H1 (cell line): ENCODE measurements around the gene NDUFA13. TPM values are rescaled to one million over a fixed set of nuclear protein-coding genes. Genes with fewer than 3 reads are reported as not detected.

Source experiments
- CTCF ChIA-PET: fragments of 300-600 bp; sonication (Branson Sonifier 250); formaldehyde crosslinking; loops from one replicate; lab custom pipeline; 2021; ENCODE audit not compliant: partially characterized antibody; lab: Charles Lee
- POLR2A ChIA-PET: fragments of 300-600 bp; sonication (Branson Sonifier 250); formaldehyde crosslinking; loops from one replicate; lab custom pipeline; 2021; ENCODE audit warnings: inconsistent platforms; ENCODE audit not compliant: partially characterized antibody; lab: Charles Lee
- DNase-seq, 2 experiments: peaks; one replicate each; pipeline versions ENCODE4 v3.0.0 to v3.0.0-alpha.2; 2010 to 2022; ENCODE audit warnings: low spot score in 2 of 2, low read depth in 1 of 2, mixed read lengths in 1 of 2
- FAIRE-seq: peaks from 2 replicates; lab custom pipeline; 2011; peaks lifted over from hg19 to GRCh38; lab: Jason Lieb, UNC
- H2AFZ ChIP-seq: 2 replicates; pipeline ENCODE4 v1.8.1; 2012; ENCODE audit warnings: low read length, inconsistent platforms
- H2AK5ac ChIP-seq: 2 replicates; pipeline ENCODE4 v1.6.1; 2013; ENCODE audit warnings: low read depth, low read length
- H2BK120ac ChIP-seq: replicated peaks from 2 replicates; pipeline ENCODE3; 2013; ENCODE audit warnings: low read depth, low read length, inconsistent platforms
- H2BK12ac ChIP-seq: 2 replicates; pipeline ENCODE4 v1.6.1; 2013; ENCODE audit warnings: low read depth, low read length
- H2BK15ac ChIP-seq: 2 replicates; pipeline ENCODE4 v1.6.1; 2013; ENCODE audit warnings: low read length
- H2BK20ac ChIP-seq: 2 replicates; pipeline ENCODE4 v1.6.1; 2013; ENCODE audit warnings: low read length
- H2BK5ac ChIP-seq: 2 replicates; pipeline ENCODE4 v1.6.1; 2013; ENCODE audit warnings: low read depth, low read length
- H3K14ac ChIP-seq: 2 replicates; pipeline ENCODE4 v1.6.1; 2013; ENCODE audit warnings: inconsistent platforms; ENCODE audit not compliant: insufficient read length
- H3K18ac ChIP-seq: 2 replicates; pipeline ENCODE4 v1.6.1; 2013; ENCODE audit warnings: low read length; ENCODE audit errors: extremely low read depth
- H3K23ac ChIP-seq: 2 replicates; pipeline ENCODE4 v1.6.1; 2013; ENCODE audit warnings: inconsistent platforms; ENCODE audit not compliant: insufficient read length
- H3K23me2 ChIP-seq: 2 replicates; pipeline ENCODE4 v1.6.1; 2013; ENCODE audit warnings: low read depth, low read length
- H3K27ac ChIP-seq: 2 replicates; pipeline ENCODE4 v1.6.1; 2011; ENCODE audit warnings: low read depth, low read length, inconsistent platforms
- H3K27me3 ChIP-seq, 4 experiments: replicated peaks in 1 of 4; 1 replicate in 1 of 4; 2 replicates in 3 of 4; pipeline versions ENCODE4 v1.6.1 to v1.8.1; 2011 to 2013; ENCODE audit warnings: low read length in 3 of 4, mild to moderate bottlenecking in 3 of 4, inconsistent platforms in 2 of 4, mixed read lengths in 2 of 4, moderate library complexity in 1 of 4; ENCODE audit not compliant: control insufficient read depth in 3 of 4, insufficient read depth in 3 of 4; ENCODE audit errors: extremely low read depth in 1 of 4
- H3K36me3 ChIP-seq, 4 experiments: 2 replicates each; pipeline versions ENCODE4 v1.6.1 to v1.8.1; 2011 to 2013; ENCODE audit warnings: mild to moderate bottlenecking in 4 of 4, low read length in 3 of 4, moderate library complexity in 2 of 4, control low read depth in 1 of 4, inconsistent platforms in 1 of 4; ENCODE audit not compliant: insufficient read depth in 4 of 4, control insufficient read depth in 2 of 4
- H3K4ac ChIP-seq: replicated peaks from 2 replicates; pipeline ENCODE3; 2013; ENCODE audit warnings: low read length, low read depth, mixed read lengths, inconsistent platforms; ENCODE audit not compliant: insufficient read length
- H3K4me1 ChIP-seq, 4 experiments: replicated peaks in 1 of 4; 1 replicate in 1 of 4; 2 replicates in 3 of 4; pipeline versions ENCODE4 v1.6.1 to v1.8.1; 2011 to 2013; ENCODE audit warnings: low read length in 3 of 4, inconsistent platforms in 2 of 4, mixed read lengths in 1 of 4; ENCODE audit not compliant: insufficient read depth in 4 of 4, control insufficient read depth in 3 of 4
- H3K4me2 ChIP-seq, 2 experiments: 2 replicates each; pipeline versions ENCODE4 v1.6.1 to v1.8.1; 2011 to 2013; ENCODE audit warnings: low read depth in 2 of 2, low read length in 2 of 2, control low read depth in 1 of 2, inconsistent platforms in 1 of 2, mild to moderate bottlenecking in 1 of 2; ENCODE audit not compliant: insufficient read depth in 1 of 2
- H3K4me3 ChIP-seq, 4 experiments: fragments of 200-600, 300-600 bp in 1 of 4; sonication (generic), shearing (Covaris generic), sonication (Bioruptor Twin) in 1 of 4; 2 replicates each; pipeline versions ENCODE4 v1.5.1 to v1.8.1; 2011 to 2016; ENCODE audit warnings: low read length in 4 of 4, low read depth in 3 of 4, control low read depth in 2 of 4, inconsistent platforms in 2 of 4, mild to moderate bottlenecking in 2 of 4, mixed read lengths in 1 of 4, moderate library complexity in 1 of 4; ENCODE audit not compliant: insufficient read depth in 2 of 4; ENCODE audit errors: extremely low read depth in 1 of 4
- H3K56ac ChIP-seq: replicated peaks from 2 replicates; pipeline ENCODE3; 2013; ENCODE audit warnings: low read depth, mild to moderate bottlenecking, mixed read lengths, low read length, inconsistent platforms; ENCODE audit not compliant: insufficient read length
- H3K79me1 ChIP-seq: 2 replicates; pipeline ENCODE4 v1.6.1; 2013; ENCODE audit warnings: low read depth, low read length, control low read depth
- H3K79me2 ChIP-seq, 2 experiments: 2 replicates each; pipeline versions ENCODE4 v1.6.1 to v1.8.1; 2012 to 2013; ENCODE audit warnings: low read length in 2 of 2, mild to moderate bottlenecking in 2 of 2, inconsistent platforms in 1 of 2; ENCODE audit not compliant: insufficient read depth in 2 of 2, control insufficient read depth in 1 of 2
- H3K9ac ChIP-seq, 4 experiments: replicated peaks in 1 of 4; 1 replicate in 1 of 4; 2 replicates in 3 of 4; pipeline versions ENCODE4 v1.6.1 to v1.8.1; 2011 to 2013; ENCODE audit warnings: low read depth in 3 of 4, low read length in 3 of 4, control low read depth in 2 of 4, mild to moderate bottlenecking in 2 of 4, moderate library complexity in 2 of 4, inconsistent platforms in 1 of 4; ENCODE audit errors: extremely low read depth in 1 of 4
- H3K9me3 ChIP-seq, 2 experiments: 2 replicates each; pipeline versions ENCODE4 v1.6.1 to v1.8.1; 2012 to 2013; ENCODE audit warnings: mild to moderate bottlenecking in 2 of 2, moderate library complexity in 2 of 2, control low read depth in 1 of 2, inconsistent platforms in 1 of 2, low read depth in 1 of 2, low read length in 1 of 2, mixed read lengths in 1 of 2; ENCODE audit not compliant: insufficient read depth in 2 of 2
- H4K20me1 ChIP-seq, 2 experiments: replicated peaks in 1 of 2; 2 replicates each; pipeline versions ENCODE3 to v1.8.1; 2011 to 2013; ENCODE audit warnings: inconsistent platforms in 2 of 2, low read length in 2 of 2, mild to moderate bottlenecking in 1 of 2; ENCODE audit not compliant: insufficient read depth in 2 of 2, control insufficient read depth in 1 of 2
- H4K5ac ChIP-seq: 2 replicates; pipeline ENCODE4 v1.6.1; 2013; ENCODE audit warnings: low read length, low read depth, mixed read lengths, inconsistent platforms; ENCODE audit not compliant: insufficient read length
- H4K8ac ChIP-seq: 2 replicates; pipeline ENCODE4 v1.8.0; 2013; ENCODE audit warnings: mild to moderate bottlenecking, moderate library complexity, low read length, inconsistent platforms; ENCODE audit not compliant: insufficient read depth; ENCODE audit errors: extremely low read depth
- H4K91ac ChIP-seq: replicated peaks from 2 replicates; pipeline ENCODE3; 2013; ENCODE audit warnings: low read length, mixed read lengths, inconsistent platforms; ENCODE audit not compliant: insufficient read length
- CBX8 ChIP-seq: fragments of 300-800, 300-1000 bp; sonication (generic); IDR thresholded peaks from 2 replicates; pipeline ENCODE4 v1.7.1; 2016; ENCODE audit warnings: low read depth, low read length, borderline replicate concordance
- CEBPB ChIP-seq: IDR thresholded peaks from 2 replicates; pipeline ENCODE4 v1.6.1; 2012; ENCODE audit warnings: low read depth, low read length
- HDAC6 ChIP-seq: IDR thresholded peaks from one replicate; pipeline ENCODE4 v1.7.1; 2012; ENCODE audit warnings: low read depth, mild to moderate bottlenecking, inconsistent platforms, low read length, moderate library complexity
- JUN ChIP-seq: IDR thresholded peaks from 2 replicates; pipeline ENCODE4 v1.6.1; 2011; ENCODE audit warnings: low read depth, mild to moderate bottlenecking, improper control_type of control experiment, low read length
- NANOG ChIP-seq: IDR thresholded peaks from 2 replicates; pipeline ENCODE4 v1.6.1; 2011; ENCODE audit warnings: low read length, low read depth, mild to moderate bottlenecking, inconsistent platforms; ENCODE audit not compliant: insufficient read depth, poor library complexity, severe bottlenecking
- SP2 ChIP-seq: IDR thresholded peaks from 2 replicates; pipeline ENCODE4 v1.6.1; 2012; ENCODE audit warnings: mild to moderate bottlenecking, low read length, inconsistent platforms
- SUZ12 ChIP-seq: fragments of 200-600 bp; sonication (generic); IDR thresholded peaks from 2 replicates; pipeline ENCODE4 v1.6.1; 2012; ENCODE audit warnings: mild to moderate bottlenecking, inconsistent platforms, low read length, moderate library complexity, mixed read lengths
- TEAD4 ChIP-seq: IDR thresholded peaks from 2 replicates; pipeline ENCODE4 v1.6.1; 2012; ENCODE audit warnings: low read depth, low read length, inconsistent platforms, mixed read lengths
- ZNF274 ChIP-seq: IDR thresholded peaks from 2 replicates; pipeline ENCODE4 v1.7.0; 2012; ENCODE audit warnings: low read length, borderline replicate concordance; ENCODE audit errors: extremely low read depth
- WGBS, 2 experiments: shearing (Covaris generic) in 1 of 2; methylation state at CpG; one replicate each; pipeline versions ENCODE4 v1.1.6 to v1.1.7; 2013 to 2015; ENCODE audit warnings: low lambda C conversion rate in 2 of 2, mixed read lengths in 2 of 2, inconsistent platforms in 1 of 2, low coverage in 1 of 2, missing lambda C conversion rate in 1 of 2; ENCODE audit not compliant: insufficient replicate concordance in 2 of 2, insufficient coverage in 1 of 2, insufficient read length in 1 of 2; ENCODE audit errors: extremely low coverage in 1 of 2, missing lambda C conversion rate in 1 of 2; 5-methylcytosine and 5-hydroxymethylcytosine counted together
- polyA plus RNA-seq, 7 experiments: library from polyadenylated mRNA; depleted of rRNA in 3 of 7; stranded (reverse) in 5 of 7; unstranded in 2 of 7; fragments of >200 nt in 5 of 7; fragments of 200-250 nt in 2 of 7; gene quantifications; 1 replicate in 5 of 7; 2 replicates in 1 of 7; 4 replicates in 1 of 7; pipeline versions ENCODE4 v1.2.1 to v1.2.3, GENCODE V29; 2011 to 2013; ENCODE audit warnings: missing spikeins in 2 of 7, mixed read lengths in 2 of 7
- total RNA-seq: library from RNA; stranded (reverse); fragmentation: NEBNext Ultra II Directional; extraction: Animal tissue kit (Norgen Biotek cat#: 25700); gene quantifications from 2 replicates; pipeline ENCODE4 v1.2.1, GENCODE V29; 2021
- TF ChIP-seq, protein P1 (sequence below): IDR thresholded peaks from 2 replicates; pipeline ENCODE4 v1.6.1; 2012; ENCODE audit warnings: low read length, inconsistent platforms

Gene NDUFA13
- total and polyA plus RNA-seq, 2 of the 8 experiments (the other 6 are each of a cell fraction or from before 2014, with no cell fraction given), result 413 to 1,105 TPM

DNA sequence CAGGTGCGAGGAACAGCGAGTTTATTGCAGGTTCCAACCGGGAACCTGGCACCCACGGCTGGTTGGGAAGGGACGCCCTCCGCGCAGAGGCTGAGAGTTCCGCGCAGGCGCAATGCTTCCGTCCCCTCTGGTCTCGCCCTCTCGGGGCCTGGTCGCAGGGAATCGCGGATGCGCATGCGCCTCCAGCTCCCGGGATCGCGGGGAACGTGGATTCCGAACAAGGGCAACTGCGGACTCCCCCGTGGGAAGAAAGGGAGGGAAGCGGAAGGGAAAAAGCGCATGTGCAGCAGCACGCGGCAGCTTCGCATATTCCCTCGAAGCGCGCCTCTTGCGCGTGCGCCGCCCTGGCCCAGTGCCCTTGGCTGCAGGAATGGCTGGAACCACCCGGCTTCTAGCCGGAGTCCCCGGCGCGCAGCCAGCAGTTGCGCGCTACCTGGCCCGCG lies 1.8 kb upstream of the NDUFA13 start:
- Histone ChIP-seq H4K8ac (no peak overlapping the region), H3K79me2 (peaks cover 0 to 23% of the 10 kb centered on the region in 2 experiments; a peak in 2 of 4 replicates), H3K27me3 (no peaks in the 10 kb centered on the region; a peak in 1 of 7 replicates), H3K4ac (no peak overlapping the region), H3K9ac (no peak overlapping the region), H4K20me1 (peaks cover 0 to 1% of the 10 kb centered on the region in 2 experiments), H2BK120ac (no peak overlapping the region), H3K27ac (no peak overlapping the region), H3K4me1 (peaks cover 0 to 2% (median 0%) of the 10 kb centered on the region in 4 experiments; a peak in 1 of 7 replicates), H2AFZ (no peak overlapping the region), H4K91ac (no peak overlapping the region), H3K23ac (no peak overlapping the region), H3K14ac (no peak overlapping the region), H3K9me3 (no peaks in the 10 kb centered on the region), H3K4me2 (no peak overlapping the region), H2AK5ac (no peak overlapping the region), H2BK15ac (no peak overlapping the region), H2BK5ac (no peak overlapping the region), H2BK20ac (no peak overlapping the region), H3K4me3 (no peak overlapping the region), H3K23me2 (peaks cover 4% of the 10 kb centered on the region; the same call in 1 of the 2 replicates), H4K5ac (no peak overlapping the region), H3K56ac (no peak overlapping the region), H3K18ac (no peak overlapping the region), H2BK12ac (no peak overlapping the region), H3K36me3 (peaks cover 0 to 5% (median 2%) of the 10 kb centered on the region in 4 experiments; a peak in 5 of 8 replicates), H3K79me1 (peaks cover 7% of the 10 kb centered on the region)
- FAIRE-seq, result no peak
- TF ChIP-seq SP2 (no peak), JUN (no peak), ZNF274 (no peak), TEAD4 (no peak), CEBPB (no peak), HDAC6 (no peak), NANOG (no peak), CBX8 (no peak), SUZ12 (no peak)
- TF ChIP-seq, protein P1, sequence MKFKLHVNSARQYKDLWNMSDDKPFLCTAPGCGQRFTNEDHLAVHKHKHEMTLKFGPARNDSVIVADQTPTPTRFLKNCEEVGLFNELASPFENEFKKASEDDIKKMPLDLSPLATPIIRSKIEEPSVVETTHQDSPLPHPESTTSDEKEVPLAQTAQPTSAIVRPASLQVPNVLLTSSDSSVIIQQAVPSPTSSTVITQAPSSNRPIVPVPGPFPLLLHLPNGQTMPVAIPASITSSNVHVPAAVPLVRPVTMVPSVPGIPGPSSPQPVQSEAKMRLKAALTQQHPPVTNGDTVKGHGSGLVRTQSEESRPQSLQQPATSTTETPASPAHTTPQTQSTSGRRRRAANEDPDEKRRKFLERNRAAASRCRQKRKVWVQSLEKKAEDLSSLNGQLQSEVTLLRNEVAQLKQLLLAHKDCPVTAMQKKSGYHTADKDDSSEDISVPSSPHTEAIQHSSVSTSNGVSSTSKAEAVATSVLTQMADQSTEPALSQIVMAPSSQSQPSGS, result no peak
- DNase-seq, result no peak
- ChIA-PET POLR2A (interaction anchor here (0.7 to 6.7 kb wide), 8 partner anchors 10 to 284 kb away, joined by 3 to 34 read pairs (median 4); partner anchors contain the start of genes GATAD2A and YJEFN3), CTCF (interaction anchor here (1.0 to 3.2 kb wide), 5 partner anchors 16 to 148 kb away, joined by 4 to 10 read pairs (median 9); no protein-coding TSS in a partner anchor)
- 95% methylated on average over 34 of the region's 46 CpGs; no CpG with 5 or more reads in 1 of the 2 experiments for WGBS, 2 experiments
